ENCODE results near the gene RGMB. TPM values are rescaled to one million over a fixed set of nuclear protein-coding genes. Genes with fewer than 3 reads are reported as not detected.

The RGMB gene
- polyA plus RNA-seq, 1 of the 3 experiments (the other 2 are of a cell fraction), result 86.7 TPM

- CTCF ChIA-PET, result interaction anchor here (1.2 to 2.1 kb wide), 2 partner anchors 8 to 27 kb away, joined by 3 to 13 read pairs; no protein-coding TSS in a partner anchor
- no peaks in the 10 kb centered on the region for H3F3A ChIP-seq (replicated peaks; ENCODE audit: insufficient read depth)
Observed at GRCh38 chr5:98742396-98743073, 30.9 kb upstream of the RGMB start.

More at GRCh38 chr5:98742396-98743073, 30.9 kb upstream of the RGMB start:
- Histone ChIP-seq H3K4me2 (no peak overlapping the region), H3K36me3 (replicated peaks in 1 of 2; ENCODE audit: control insufficient read depth in 1 of 2, insufficient read depth in 2 of 2, low read length in 1 of 2) (no peaks in the 10 kb centered on the region), H3K9me3 (peaks cover 3% of the 10 kb centered on the region; the same call in 1 of the 2 replicates), H3K9ac (no peak overlapping the region), H4K20me1 (ENCODE audit: insufficient read depth) (no peaks in the 10 kb centered on the region), H3K9me2 (no peaks in the 10 kb centered on the region), H3K79me2 (ENCODE audit: insufficient read depth) (no peaks in the 10 kb centered on the region), H3K4me3 (ENCODE audit: low read depth in 2 of 2, low read length in 1 of 2) (no peak overlapping the region), H3K4me1 (ENCODE audit: control insufficient read depth in 1 of 2, insufficient read depth in 2 of 2, low read depth in 1 of 2, low read length in 1 of 2) (no peaks in the 10 kb centered on the region), H3K27ac (ENCODE audit: low read depth in 2 of 2, low read length in 1 of 2) (no peak overlapping the region), H2AFZ (ENCODE audit: low read depth) (no peak overlapping the region), H3K27me3 (ENCODE audit: insufficient read depth) (no peaks in the 10 kb centered on the region)
- 69% methylated on average over 5 of the region's 5 CpGs for WGBS (ENCODE audit: low lambda C conversion rate)
- TF ChIP-seq EP300 (IDR thresholded peaks at IDR 0.05; ENCODE audit: borderline replicate concordance in 1 of 2, low read depth in 1 of 2, low read length in 1 of 2) (no peak), NFIC (IDR thresholded peaks at IDR 0.05; ENCODE audit: borderline replicate concordance) (no peak), POLR2AphosphoS5 (IDR thresholded peaks at IDR 0.05; ENCODE audit: low read depth, low read length) (no peak), EZH2phosphoT487 (IDR thresholded peaks at IDR 0.05; ENCODE audit: borderline replicate concordance, low read depth) (no peak), NRF1 (IDR thresholded peaks at IDR 0.05; ENCODE audit: low read depth, low read length) (no peak), CTCF (IDR thresholded peaks at IDR 0.05) (no peak), GATA2 (CRISPR knock-in tag; IDR thresholded peaks at IDR 0.05) (no peak), IRF3 (IDR thresholded peaks at IDR 0.05; ENCODE audit: low read depth, low read length) (no peak), RFX5 (IDR thresholded peaks at IDR 0.05; ENCODE audit: low read length) (no peak), ZBTB33 (IDR thresholded peaks at IDR 0.05; ENCODE audit: borderline replicate concordance, low read depth) (no peak), CHD2 (IDR thresholded peaks at IDR 0.05; ENCODE audit: low read length, partially characterized antibody) (no peak), USF1 (IDR thresholded peaks at IDR 0.05; ENCODE audit: borderline replicate concordance, low read depth) (no peak), REST (IDR thresholded peaks at IDR 0.05; ENCODE audit: low read depth, low read length) (no peak), JUND (IDR thresholded peaks at IDR 0.05) (no peak), ELF1 (IDR thresholded peaks at IDR 0.05) (no peak)
- DNase-seq, result no peak
- POLR2A ChIA-PET, result no interaction called here
